Pulmonary artery endothelial cell (primary cell): ENCODE measurements around the gene CENPF. TPM values are rescaled to one million over a fixed set of nuclear protein-coding genes. Genes with fewer than 3 reads are reported as not detected.

Source experiments
- DNase-seq: peaks from one replicate; pipeline ENCODE4 v3.0.0-alpha.2; 2011; ENCODE audit warnings: low read depth, low spot score
- total RNA-seq: library from RNA; depleted of rRNA; stranded (reverse); fragments of >200 nt; gene quantifications from 2 replicates; pipeline ENCODE4 v1.2.3, GENCODE V29; 2014

Gene CENPF
- total RNA-seq, 1 donor from 2014 or later: 29.5 TPM

GRCh38 chr1:214707306-214708087 is 104.5 kb downstream of the CENPF start:
- DNase-seq: no peak

GRCh38 chr1:214708321-214708955 is 105.4 kb downstream of the CENPF start:
- DNase-seq: no peak

- no peak for DNase-seq
Measured at GRCh38 chr1:214709241-214709640, 106.2 kb downstream of the CENPF start.

- no peak for DNase-seq
Measured at GRCh38 chr1:214712737-214713136, 109.7 kb downstream of the CENPF start.

Other genes with a start within 250 kb of the CENPF start
- gene PTPN14, start 51.6 kb upstream of the CENPF start, total RNA-seq: 56.0 and 58.9 TPM in 2 replicates